Heart left ventricle (tissue), 13 donors: ENCODE results near the gene NT5C2.

Experiments
- POLR2A ChIP-seq, 2 donors: fragments of 450-650 bp; IDR thresholded peaks; one replicate each; pipeline ENCODE4 v1.6.1; 2017; ENCODE audit warnings: antibody characterized with exemption in 2 of 2, mild to moderate bottlenecking in 2 of 2, moderate library complexity in 2 of 2
- TF ChIP-seq, protein P1 (sequence below), 12 donors: fragments of 200-600 bp; sonication (generic) in 4 of 12; IDR thresholded peaks; one replicate each; pipeline versions ENCODE4 v1.5.0 to v1.8.0; 2018 to 2022; ENCODE audit warnings: antibody characterized with exemption in 12 of 12, mild to moderate bottlenecking in 5 of 12
- donor health status: ischemic (EF 13 %, LVEDD 7.1; RV severe dilation, severe dysfunction).
- donor health status: DM: no; HTN: yes; CAD: no.
- donor health status: DM: no; HTN: no; CAD: no.
- donor health status: ischemic (EF 25% LVEDD 6.9; RV normal size, moderate dysfunction).
- donor health status: ischemic (EF 25% LVEDD 5.7; RV mildly dilated, moderate dysfunction).
- donor health status: ischemic (EF 35%, LVEDD 5.7; RV mildly dilated, moderate dysfunction).
- donor health status: nonischemic (EF 11% LVEDD 7.7; RV severe dilation, severe dysfunction).
- donor health status: DM: yes; HTN: yes; CAD: no.
- donor health status: PGD.
- donor health status: ischemic (EF 29% LVEDD 5.4; RV normal size, mild dysfunction).
- donor health status: nonischemic (EF 23%, LVEDD 6.1; RV moderate dilation, normal function).

DNA sequence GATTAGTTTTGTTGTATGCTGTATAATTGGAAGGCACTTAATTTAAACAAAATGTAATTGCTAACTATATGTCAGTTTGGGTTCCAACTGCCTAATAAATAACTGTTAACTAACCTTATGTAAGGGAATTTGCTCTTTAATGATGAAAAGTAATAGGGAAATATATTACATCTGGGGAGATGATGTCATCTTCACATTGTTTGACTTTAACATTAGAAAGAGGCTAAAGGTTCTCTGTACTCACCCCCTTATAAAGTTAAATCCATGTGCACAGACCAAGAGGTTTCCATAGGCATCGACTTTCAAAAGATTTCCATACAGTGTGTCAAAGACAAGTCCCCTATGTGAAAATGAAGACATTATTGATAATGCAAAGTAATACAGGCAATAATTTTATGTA lies 87.6 kb downstream of the NT5C2 start:
- TF ChIP-seq, protein P1, sequence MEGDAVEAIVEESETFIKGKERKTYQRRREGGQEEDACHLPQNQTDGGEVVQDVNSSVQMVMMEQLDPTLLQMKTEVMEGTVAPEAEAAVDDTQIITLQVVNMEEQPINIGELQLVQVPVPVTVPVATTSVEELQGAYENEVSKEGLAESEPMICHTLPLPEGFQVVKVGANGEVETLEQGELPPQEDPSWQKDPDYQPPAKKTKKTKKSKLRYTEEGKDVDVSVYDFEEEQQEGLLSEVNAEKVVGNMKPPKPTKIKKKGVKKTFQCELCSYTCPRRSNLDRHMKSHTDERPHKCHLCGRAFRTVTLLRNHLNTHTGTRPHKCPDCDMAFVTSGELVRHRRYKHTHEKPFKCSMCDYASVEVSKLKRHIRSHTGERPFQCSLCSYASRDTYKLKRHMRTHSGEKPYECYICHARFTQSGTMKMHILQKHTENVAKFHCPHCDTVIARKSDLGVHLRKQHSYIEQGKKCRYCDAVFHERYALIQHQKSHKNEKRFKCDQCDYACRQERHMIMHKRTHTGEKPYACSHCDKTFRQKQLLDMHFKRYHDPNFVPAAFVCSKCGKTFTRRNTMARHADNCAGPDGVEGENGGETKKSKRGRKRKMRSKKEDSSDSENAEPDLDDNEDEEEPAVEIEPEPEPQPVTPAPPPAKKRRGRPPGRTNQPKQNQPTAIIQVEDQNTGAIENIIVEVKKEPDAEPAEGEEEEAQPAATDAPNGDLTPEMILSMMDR (IDR thresholded peaks at IDR 0.05), result no peak
- TF ChIP-seq POLR2A (IDR thresholded peaks at IDR 0.05), result no peak
